RPMI7951 (cell line): Measurements from ENCODE around the gene MACROH2A1. TPM values are rescaled to one million over a fixed set of nuclear protein-coding genes. Genes with fewer than 3 reads are reported as not detected.
A peak's percentile ranks its signal among the peaks of the same experiment; 100 is the strongest.

ENCODE experiments used
- DNase-seq: peaks from one replicate; pipeline ENCODE4 v3.0.0-alpha.2; 2012; ENCODE audit warnings: low read depth
- total RNA-seq: library from RNA; depleted of rRNA; stranded (reverse); fragments of >200 nt; shearing (Covaris generic); gene quantifications from 2 replicates; pipeline ENCODE4 v1.2.3, GENCODE V29; 2014

Gene MACROH2A1
- total RNA-seq, 1 experiment from 2014 or later, result 235 TPM

DNA sequence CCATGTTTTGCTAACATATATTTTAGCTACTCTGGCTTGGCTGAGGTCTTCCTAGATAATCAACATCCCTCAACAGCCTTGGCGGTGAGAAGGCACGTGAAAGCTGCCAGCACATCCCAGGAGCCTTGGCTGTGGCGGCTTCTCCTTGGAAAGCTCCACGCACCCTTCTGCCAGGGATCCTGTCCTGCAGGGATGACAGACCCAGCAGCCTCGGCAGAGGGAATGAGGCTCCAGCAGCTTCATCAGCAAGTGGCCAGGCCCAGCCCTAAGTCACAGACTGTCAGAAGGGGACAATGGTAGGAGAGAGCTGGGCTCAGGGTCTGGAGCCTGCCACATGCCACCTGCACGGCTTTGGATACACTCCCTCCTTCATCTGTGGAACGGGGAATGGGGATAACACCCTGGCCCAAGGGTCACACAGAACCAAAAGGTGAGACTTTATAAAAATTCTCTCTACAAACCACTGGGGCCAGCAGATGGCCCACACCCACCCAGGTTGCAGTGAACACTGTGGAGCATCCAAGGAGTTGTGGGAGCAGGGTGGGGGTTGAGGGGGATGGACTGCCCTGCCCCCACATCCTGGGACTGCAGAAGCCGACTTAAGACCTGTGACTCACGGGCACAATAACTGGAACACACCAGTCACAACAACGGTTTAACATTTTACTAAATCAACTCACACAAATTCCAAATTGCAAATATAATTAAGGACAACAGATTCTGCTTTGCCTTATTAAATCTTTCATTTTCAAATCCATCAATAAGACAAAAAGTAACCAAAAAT lies 65.1 kb downstream of the MACROH2A1 start:
- no peak for DNase-seq

DNA sequence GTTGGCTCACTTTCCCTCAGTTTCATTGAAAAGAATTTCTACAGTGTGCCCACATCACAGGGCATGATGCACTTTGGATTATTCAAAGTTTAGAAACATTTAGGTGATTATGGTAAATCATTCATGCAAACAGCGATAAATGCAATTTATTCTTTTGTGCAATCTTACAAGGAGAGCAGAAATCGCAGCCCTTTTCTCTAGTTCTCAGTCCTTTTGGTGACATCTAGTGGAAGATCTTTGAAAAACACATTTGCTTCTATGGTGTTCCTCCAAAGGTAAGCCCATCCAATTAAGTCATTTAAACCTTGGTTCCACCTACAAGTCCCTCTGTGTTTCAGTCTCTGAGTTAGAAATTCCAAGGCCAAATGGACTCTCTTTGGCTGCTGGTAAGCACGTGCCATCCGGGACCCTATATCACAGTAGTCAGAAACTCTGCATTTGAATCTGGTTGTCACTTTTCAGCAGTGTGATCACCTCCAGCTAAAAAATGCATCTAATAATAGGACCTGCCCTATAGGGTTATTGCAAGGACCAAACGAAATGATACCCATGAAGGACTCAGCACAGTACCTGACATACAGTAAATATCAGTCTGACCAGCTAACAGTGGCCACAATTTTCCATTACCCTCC lies 66.4 kb downstream of the MACROH2A1 start:
- peak; percentile 60 for DNase-seq

DNA sequence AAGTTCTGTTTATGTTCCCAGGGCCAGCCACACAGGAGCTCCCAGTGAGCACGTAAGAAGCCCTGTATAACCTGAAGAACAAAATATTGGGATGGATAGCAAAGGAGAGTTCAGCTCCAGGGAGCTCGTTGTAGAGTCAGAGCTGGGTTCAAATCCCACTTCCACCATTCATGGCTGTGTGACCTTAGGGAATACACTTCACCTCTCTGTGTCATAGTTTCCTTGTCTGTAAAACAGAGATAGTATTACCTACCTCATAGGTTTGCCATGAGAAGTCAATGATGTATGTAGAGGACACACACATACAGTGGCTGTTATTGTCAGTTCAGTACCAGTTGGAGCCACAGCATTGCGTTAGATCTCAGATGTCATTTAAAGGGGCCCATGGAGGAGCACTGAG lies 67.4 kb downstream of the MACROH2A1 start:
- DNase-seq, result no peak

DNA sequence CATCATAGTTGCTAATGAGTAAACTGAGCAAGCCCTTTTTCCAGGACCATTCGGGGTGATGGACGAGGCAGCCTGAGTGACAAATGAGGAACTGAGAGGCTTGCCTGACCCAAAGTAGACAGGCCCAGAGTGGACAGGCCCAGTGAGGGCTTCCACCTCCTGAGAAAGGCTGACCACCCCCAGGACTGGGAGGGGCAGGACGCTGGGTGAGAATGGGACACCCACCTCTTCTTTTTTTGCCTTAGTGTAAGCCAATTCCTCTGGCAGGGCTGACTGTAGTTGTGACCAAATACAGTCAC lies 68.3 kb downstream of the MACROH2A1 start:
- no peak for DNase-seq

DNA sequence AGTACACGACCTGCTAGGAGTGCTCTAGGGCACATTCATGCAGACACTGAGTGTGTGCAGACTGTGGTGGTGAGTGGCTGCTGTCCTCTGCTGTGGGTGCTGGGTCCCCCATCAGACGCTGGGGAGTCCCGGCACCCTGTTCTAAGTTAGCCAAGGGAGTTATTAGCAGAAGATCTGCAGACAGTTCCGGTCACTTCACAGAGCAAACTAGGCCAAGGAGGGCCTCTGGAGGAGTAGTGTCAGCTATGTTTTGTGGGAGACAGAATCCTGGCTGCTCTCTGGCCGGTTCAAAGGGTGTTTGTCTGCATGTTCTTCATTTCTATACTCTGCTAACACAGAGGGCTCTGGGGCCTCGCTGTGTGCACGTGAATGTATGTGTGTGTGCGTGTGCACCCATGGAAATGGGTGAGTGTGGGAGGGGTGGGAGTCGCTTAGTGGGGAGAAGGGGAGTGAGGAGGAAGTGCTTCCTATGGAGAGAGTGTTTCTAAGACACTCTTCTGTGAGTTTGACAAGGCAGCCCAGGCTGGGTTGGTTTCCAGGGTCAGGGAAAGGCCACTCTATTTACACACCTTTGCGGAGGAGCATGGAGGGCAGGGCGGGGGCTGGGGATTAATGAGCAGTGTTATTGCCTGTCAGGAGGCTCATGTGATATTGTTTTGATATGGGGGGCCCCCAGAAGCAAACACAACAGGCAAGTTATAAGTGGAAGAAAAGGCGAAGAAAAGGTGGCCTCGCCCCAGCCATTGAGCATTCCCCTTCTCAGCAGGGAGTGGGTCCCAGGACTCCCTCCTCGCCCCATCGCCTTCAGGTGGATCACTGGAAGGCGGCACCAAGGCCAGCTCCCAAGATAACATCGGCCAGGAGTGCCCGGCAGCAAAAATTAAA lies 68.9 kb downstream of the MACROH2A1 start:
- DNase-seq, result no peak

DNA sequence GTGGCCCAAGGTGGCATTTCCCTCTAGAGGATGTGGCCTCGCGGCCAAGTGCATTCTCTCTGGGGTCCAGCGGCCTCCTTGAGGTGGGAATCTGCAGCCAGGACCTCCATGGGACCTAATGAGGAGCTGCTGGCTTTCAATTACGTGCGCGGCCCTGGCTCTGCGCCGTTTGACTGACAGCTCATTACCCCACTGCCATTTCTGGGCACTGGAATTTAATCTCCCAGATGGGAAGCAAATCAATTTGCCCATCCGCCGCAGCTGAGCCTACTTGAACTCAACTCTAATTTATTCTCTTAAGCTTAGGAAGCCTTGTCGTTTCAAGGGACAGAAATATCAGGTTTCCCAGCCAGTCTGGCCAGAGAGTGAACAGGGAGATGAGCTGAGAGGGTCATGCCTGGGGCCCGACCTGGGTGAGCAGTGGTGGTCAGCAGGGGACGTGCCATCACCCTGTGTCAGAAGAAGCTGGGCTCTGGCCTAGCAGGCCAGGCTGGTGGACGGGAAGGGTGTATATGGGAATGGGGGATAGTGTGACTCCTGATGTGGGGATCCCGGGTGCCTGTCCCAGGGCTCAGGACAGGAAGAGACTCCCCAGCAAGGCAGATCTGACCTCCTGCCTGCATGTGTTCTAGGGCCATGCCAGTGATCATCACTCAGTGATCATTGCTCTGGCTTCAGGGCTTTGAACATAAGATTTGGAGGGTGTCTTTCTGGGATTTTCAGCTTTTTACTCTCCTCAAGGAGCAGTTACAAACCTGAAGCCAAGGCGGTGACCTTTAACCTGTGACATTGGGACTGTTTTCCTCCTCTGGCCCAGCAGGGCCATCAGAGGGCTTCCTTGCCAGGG lies 69.7 kb downstream of the MACROH2A1 start:
- no peak for DNase-seq

DNA sequence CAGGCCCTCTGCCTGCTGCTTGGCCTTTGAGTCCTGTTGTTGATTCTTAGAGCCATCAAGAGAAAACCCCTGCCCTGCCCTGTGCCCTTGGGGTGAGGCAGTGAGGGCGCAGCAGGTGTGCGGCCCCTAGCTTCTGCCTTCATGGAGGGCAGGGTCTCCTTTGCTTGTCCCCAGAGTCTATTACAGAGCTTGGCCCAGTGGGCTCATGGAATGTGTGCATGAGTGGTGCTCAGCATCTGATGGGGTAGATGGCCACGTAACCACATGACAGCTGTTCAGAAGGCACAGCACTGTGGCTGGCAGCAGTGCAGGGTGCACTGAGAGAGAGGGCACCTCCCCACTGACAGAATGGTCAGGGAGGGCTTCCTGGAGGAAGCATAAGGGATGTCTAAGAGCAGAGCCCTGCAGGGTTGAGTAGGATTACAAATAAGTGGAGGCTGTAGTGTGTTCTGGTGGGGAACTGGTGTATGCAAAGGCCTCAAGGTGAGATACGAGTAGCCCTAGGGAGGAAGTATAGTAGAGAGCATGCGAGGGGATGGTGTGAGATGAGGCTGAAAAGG lies 70.8 kb downstream of the MACROH2A1 start:
- no peak for DNase-seq

DNA sequence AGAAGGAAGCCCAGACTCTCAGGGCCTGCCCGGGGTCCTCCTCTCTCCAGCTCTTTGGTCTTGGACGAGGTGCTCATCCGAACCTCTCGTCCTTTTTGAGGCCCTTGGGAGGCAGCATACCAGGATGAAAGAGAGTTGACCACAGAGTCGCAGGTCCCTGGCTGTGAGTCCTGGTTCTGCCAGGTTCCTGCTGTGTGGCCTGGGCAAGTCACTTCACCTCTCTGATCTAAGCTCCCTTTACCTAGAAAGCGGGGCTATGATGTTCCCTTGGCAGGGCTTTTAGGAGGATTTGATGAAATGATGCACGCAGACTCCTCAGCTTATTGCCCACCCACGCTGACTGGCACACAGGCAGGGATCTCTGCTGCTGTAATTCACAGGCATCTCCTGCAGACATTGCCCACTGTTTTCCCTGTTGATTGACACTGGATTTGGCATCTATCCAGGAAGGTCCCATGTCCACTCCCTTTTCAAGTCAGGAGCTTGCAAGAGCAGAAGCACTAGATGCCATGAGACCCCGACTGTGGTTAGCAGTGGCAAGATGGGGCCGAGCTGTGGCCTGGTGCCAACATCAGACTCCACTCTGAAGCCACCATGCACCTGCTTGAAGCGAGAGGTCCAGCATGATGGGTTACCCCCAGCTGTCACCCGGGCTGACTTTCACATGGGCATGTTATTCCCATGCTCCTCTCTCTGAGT lies 71.5 kb downstream of the MACROH2A1 start:
- no peak for DNase-seq

DNA sequence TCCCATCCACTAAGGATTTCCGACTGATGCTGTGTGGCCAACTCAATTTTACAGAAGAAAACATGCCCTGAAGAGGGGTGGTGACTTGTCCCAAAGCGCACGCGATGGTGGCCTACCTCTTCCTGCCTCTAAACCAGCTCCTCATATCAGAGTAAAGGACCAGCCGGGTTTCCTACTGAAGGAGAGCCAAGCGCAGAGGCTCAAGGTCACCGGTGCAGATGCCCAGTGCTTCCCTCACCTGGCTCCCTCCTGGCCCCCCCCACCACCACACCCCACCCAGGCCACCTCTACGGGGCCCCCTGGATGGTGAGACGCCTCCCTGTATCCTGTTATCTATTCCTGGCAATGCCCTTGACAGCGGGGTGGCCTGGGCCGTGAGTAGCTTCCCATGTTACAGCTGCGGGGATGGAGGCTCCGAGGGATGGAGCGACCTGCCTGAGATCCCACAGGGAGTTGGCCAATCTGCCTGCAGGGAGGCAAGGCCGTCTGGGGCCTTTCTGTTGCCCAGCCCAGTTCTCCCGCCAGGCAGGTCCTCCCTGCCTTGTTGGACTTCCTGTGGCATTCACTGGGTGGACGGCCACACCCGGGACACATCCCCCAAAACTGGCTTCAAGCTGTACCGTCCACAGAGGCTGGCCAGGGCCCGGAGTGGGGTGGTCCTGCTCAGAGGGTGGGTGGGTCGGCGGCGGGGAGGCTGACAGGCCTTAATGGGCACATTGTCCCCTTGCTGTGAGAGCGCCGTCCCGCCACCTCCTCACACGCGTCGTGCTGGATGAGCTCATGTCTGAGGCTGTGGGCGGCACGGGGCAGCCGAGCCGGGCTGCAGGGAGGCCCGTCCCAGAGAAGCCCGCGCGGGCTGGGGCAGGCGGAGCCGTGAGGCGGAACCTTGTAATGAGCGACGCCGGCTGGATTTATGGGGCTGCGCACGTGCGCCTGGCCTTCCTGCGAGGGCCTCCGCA lies 72.5 kb downstream of the MACROH2A1 start:
- DNase-seq, result no peak

DNA sequence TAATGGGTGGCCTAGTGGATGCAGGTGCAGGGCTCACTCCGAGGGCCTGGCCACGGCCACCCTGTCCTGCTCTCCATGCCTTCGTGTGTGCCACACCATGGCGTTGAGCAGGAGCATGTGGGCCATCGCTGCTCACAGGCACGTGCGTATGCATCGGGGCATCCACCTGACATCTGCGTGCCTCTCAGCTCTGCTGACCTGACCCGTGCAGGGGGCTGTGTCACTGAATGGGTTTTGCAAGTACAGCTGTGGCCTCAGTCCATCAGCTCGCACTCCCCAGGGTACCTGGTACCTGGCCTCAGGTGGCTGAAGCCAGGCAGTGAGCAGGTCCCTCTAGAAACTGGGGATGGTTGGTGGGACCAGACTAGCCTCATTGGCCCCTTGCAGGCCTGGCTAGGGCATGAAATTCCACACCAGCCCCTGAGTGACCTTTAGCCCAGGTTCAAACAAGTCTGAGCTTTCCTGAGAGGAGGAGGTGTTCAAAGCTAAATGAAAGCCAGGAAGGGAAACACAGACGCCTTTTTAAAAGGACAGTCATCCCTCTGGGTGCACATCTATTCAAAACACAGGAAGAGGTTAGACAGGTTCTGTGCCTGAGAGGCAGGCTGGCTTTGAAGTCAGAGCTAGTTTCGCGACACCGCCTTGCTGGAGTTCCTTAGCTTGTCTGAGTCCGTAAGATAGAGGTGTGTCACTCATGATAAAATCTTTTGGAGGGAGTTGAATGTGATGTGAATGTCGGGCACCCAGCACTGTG lies 74.0 kb downstream of the MACROH2A1 start:
- no peak for DNase-seq

DNA sequence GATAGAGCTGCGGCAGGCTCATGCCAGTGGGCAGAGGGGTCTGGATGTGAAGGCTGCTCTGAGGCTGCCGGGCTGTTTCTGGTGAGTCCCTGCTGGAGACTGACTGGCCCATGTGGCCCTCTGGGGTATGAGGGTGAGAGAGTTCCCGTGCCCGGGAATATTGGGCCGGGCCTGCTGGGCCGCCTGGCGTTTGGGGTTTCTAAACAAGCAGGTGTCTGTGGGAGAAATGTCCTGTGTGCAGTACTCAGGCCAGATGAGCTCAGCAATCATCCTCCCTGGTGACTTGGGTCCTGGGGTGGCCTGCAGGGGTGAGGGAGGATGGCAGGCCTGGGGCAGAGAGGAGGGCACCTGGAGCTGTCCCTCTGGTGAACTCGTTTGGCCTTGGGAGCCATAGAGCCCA lies 74.9 kb downstream of the MACROH2A1 start:
- DNase-seq, result no peak

DNA sequence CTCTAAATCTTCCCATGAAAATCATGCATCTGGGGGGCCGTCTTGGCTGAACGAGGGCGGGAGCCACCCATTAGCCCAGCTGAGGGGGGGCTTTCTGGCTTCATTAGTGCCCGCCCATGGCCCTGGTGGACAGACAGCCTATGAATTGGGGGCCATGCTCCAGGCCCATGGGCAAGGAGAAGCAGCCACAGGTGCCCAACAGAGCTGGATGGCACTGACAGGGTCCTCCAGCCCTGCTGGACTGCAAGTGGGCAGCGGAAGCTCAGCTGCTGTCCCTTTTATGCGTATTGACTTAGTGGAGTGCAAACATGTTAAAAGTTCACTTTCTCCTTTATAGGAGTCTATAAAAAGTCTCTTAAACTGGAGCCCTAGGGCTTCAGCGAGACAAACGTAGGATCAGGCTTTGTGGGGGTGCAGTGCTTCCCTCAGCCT lies 75.3 kb downstream of the MACROH2A1 start:
- no peak for DNase-seq

DNA sequence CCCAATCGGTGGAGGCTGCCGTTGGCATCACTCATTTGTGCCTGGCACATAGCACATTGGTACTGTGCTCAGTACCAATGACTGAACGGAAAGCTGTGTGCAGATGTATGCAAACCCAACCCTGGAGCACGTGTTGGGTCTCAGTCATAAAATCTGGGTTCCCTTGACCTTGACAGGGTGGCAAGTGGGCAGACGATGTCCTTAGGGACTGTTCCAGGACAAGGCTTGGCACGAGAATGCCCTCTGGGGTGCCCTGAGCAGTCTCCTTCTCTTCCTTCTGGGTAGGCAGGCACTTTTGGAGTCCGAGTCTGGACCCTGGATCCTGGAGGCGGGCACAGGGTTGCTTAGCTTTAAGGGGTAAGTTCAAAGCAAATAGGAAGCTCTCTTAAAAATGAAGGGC lies 75.8 kb downstream of the MACROH2A1 start:
- DNase-seq, result no peak

DNA sequence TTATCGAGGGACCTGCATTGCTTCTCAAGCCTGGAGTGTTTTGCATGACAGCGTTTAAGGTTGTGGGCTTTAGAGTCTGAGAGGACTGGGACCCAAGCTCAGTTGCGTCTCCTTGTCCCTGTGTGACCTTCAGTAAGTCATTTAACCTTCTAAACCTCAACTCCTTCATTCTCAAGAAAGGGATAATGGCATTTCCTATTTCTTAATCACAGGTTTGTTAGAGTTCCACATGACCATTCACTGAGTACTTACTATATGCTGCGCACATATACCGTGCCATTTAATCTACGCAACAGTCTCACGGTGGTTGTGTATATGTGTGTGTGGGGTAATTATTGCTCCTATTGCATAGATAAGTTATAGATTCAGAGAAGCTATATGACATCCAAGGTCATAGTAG lies 76.3 kb downstream of the MACROH2A1 start:
- DNase-seq, result no peak

DNA sequence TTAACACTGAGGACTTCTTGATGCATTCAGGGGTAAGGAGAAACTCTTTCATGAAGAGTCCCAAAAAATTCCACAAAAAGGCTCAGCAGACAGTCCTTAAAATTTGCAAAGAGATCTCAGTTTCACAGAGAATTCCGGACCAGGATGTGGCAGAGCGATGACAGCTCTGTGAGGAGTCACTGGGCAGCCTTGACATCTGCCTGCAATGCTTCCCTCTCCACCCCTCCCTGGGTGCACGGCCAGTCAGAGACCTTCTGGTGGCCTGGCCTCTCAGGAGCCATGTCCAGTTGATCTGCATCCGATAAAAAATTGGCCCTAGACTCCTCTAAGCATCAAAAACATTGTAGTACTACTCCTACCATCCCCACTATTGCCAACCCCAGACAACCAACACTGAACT lies 76.8 kb downstream of the MACROH2A1 start:
- DNase-seq, result no peak

DNA sequence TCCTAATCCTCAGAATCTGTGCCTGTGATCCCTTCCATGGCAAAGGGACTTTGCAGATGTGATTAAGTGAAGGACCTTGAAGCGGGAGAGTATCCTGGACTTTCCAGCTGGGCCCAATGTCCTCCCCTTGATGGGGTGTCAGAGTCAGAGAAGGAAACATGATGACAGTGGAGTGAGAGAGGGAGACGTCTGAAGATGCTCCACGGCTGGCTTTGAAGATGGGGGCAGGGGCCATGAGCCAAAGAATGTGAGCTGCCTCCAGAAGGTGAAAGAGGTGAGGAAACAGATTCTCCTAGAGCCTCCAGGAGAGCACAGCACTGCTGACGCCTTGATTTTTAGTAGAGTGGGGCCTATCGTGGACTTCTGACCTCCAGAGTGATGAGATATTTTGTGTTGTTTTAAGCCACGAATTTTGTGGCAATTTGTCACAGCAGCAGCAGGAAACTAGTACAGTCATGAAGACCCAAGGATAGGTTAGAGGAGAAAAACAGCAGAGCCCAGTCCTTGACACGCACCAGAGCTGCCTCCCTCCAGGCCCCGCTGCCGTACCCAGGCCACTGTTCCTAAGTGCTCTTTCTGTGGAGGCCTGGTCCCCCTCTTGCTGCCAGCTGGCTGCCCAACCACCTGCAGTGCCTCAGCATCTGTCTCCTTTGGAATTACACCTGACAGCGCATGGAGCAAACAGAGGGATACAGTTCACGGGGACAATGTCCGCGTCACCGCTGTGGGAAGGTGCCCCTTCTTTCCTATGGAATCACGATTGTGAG lies 78.1 kb downstream of the MACROH2A1 start:
- no peak for DNase-seq

DNA sequence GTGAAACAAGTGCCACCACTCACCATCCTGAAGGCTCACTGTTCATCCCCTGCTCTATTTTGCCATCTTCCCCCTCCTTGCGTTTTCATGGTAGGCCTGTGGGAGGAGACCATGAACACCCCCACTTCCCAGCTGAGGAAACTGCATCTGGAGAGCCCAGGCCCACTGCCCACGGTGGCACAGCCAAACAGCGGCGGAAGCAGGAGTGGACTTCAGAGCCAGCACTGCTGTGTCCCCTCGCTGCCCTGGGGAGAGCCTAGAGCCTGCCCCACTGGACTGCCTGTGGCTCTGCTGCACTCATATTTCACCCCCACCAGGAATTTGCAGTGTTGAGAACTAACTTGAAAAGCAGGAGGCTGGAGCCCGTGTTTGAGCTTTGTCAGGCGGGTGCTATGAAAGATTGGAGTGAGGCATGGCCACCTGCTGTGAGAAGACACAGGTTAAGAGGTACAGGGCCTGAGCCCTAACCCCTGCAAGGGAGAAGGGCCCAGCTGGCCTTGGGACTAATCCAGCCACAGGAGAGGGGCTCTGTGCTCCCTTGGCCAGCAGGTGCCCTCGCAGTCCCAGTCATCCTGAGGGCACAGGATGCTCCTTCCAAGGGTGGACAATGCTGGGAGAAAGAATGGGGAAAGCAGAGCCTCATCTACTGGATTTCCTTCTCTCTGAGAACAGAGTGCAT lies 79.0 kb downstream of the MACROH2A1 start:
- DNase-seq, result no peak

DNA sequence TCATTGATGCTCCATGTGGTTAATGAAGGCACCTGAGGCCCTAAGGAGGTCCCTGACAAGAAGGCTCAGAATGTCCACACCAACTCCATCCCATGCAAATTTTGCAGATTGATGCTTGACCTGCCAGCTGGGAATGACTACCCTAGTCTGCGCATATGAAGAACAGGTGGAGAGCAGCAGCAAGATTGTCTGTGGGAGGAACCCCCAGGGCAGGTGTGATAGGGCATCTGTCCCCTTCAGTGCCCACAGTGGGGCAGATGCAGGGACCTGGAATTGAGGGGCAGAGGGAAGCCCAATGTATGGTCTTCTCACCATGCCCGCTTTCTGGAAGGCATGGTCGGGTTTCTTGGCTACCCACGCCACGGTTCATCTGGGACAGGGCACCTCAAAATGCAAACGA lies 79.6 kb downstream of the MACROH2A1 start:
- no peak for DNase-seq
